ENCODE results near the gene CPLANE2. TPM values are rescaled to one million over a fixed set of nuclear protein-coding genes. Genes with fewer than 3 reads are reported as not detected.

The CPLANE2 gene
- total RNA-seq, 1 experiment from 2014 or later: 6.3 TPM

DNA sequence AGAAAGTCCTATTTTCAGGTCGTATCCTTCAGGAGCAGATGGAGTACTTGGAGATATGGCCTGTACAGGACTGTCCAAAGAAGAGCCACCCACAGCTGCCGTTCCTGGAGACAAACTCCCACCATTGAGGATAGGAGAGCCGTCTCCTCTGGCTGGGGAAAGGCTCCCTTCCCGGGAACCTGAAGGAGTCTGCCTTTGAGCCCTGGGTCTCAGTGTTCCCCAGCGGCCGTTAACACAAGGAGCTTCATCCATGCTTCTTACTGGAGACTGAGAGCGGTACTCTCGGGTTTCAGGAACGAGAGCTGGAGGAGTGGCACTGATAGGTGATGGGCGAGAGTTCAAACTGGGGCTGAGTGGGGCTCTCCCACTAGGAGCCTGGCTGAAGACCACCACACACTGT lies 14.4 kb upstream of the CPLANE2 start:
- Histone ChIP-seq H4K91ac (ENCODE audit: insufficient read length, low read depth, low read length) (no peak overlapping the region), H3K23ac (ENCODE audit: insufficient read length, low read depth, low read length) (no peak overlapping the region), H2AFZ (ENCODE audit: low read length) (no peak overlapping the region), H3K9me3 (ENCODE audit: control insufficient read depth, low read depth, low read length) (no peaks in the 10 kb centered on the region), H2BK120ac (ENCODE audit: low read depth, low read length, poor library complexity, severe bottlenecking) (no peak overlapping the region), H3K4me2 (ENCODE audit: insufficient read depth, insufficient read length, low read length) (no peak overlapping the region), H2BK20ac (ENCODE audit: low read depth, low read length, poor library complexity, severe bottlenecking) (no peak overlapping the region), H3K56ac (ENCODE audit: insufficient read length, low read depth, low read length) (no peak overlapping the region), H2BK15ac (ENCODE audit: low read depth, low read length) (no peak overlapping the region), H2BK5ac (ENCODE audit: insufficient read length, low read length) (no peak overlapping the region), H2AK5ac (ENCODE audit: insufficient read length, low read length) (no peak overlapping the region), H3T11ph (ENCODE audit: low read length) (no peak overlapping the region), H3K14ac (ENCODE audit: insufficient read depth, low read length) (no peak overlapping the region), H3K27ac (ENCODE audit: insufficient read length, low read depth, low read length) (no peak overlapping the region), H3K27me3 (ENCODE audit: insufficient read depth, low read length) (no peaks in the 10 kb centered on the region), H2BK12ac (ENCODE audit: insufficient read length, low read depth, low read length) (no peak overlapping the region), H3K9ac (ENCODE audit: extremely low read depth, insufficient read length, low read length) (no peak overlapping the region), H3K79me1 (ENCODE audit: insufficient read depth, low read depth, low read length, poor library complexity, severe bottlenecking) (no peaks in the 10 kb centered on the region), H4K20me1 (ENCODE audit: control insufficient read depth, insufficient read depth, insufficient read length) (no peaks in the 10 kb centered on the region), H3K4me1 (ENCODE audit: insufficient read depth, low read length) (no peaks in the 10 kb centered on the region), H3K4ac (ENCODE audit: low read depth, low read length) (no peak overlapping the region), H3K79me2 (ENCODE audit: insufficient read depth, low read length) (no peaks in the 10 kb centered on the region), H4K5ac (ENCODE audit: insufficient read length, low read depth, low read length) (no peak overlapping the region), H3K18ac (ENCODE audit: insufficient read length, low read depth, low read length) (no peak overlapping the region), H4K8ac (replicated peaks; ENCODE audit: insufficient read length, low read depth, low read length) (no peak overlapping the region), H3K23me2 (ENCODE audit: insufficient read length, low read depth, low read length, poor library complexity, severe bottlenecking) (no peaks in the 10 kb centered on the region)
- H3K27me3 Mint-ChIP-seq (ENCODE audit: low read depth): no peaks in the 10 kb centered on the region
- H3K27ac Mint-ChIP-seq: no peak overlapping the region
- TF ChIP-seq, protein P1, sequence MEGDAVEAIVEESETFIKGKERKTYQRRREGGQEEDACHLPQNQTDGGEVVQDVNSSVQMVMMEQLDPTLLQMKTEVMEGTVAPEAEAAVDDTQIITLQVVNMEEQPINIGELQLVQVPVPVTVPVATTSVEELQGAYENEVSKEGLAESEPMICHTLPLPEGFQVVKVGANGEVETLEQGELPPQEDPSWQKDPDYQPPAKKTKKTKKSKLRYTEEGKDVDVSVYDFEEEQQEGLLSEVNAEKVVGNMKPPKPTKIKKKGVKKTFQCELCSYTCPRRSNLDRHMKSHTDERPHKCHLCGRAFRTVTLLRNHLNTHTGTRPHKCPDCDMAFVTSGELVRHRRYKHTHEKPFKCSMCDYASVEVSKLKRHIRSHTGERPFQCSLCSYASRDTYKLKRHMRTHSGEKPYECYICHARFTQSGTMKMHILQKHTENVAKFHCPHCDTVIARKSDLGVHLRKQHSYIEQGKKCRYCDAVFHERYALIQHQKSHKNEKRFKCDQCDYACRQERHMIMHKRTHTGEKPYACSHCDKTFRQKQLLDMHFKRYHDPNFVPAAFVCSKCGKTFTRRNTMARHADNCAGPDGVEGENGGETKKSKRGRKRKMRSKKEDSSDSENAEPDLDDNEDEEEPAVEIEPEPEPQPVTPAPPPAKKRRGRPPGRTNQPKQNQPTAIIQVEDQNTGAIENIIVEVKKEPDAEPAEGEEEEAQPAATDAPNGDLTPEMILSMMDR (conservative IDR thresholded peaks at IDR 0.05): no peak
- WGBS (ENCODE audit: extremely low coverage, insufficient read length, low lambda C conversion rate): no CpG with 5 or more reads among the region's 10 CpGs
- no peak for DNase-seq
- no peaks in the 10 kb centered on the region for H3K9me3 Mint-ChIP-seq
- no peak overlapping the region for H3K4me3 Mint-ChIP-seq
- H3K36me3 Mint-ChIP-seq (ENCODE audit: insufficient read depth in 1 of 3, low read depth in 3 of 3): peaks cover 6 to 51% (median 33%) of the 10 kb centered on the region in 3 experiments; a peak in 6 of 7 replicates
- H3K4me1 Mint-ChIP-seq: no peaks in the 10 kb centered on the region

Data from H9 (cell line).